HepG2 (cell line): ENCODE results near the gene TECRL. TPM values are rescaled to one million over a fixed set of nuclear protein-coding genes. Genes with fewer than 3 reads are reported as not detected.

Experiments used
- ATAC-seq: fragments of 200-7000 bp; cut with Tn5 transposase; 3 replicates; pipeline ENCODE4 v1.9.1; 2020; ENCODE audit warnings: mild to moderate bottlenecking, moderate library complexity
- BruUV-seq: library from RNA; stranded (reverse); fragments of 400-500 nt; replicated peaks from 2 replicates; lab custom pipeline; 2021; lab: Mats Ljungman, UMichigan
- CTCF ChIA-PET: fragments of 300-600 bp; formaldehyde crosslinking; extraction: SDS; loops from one replicate; lab custom pipeline; 2021; ENCODE audit warnings: low total read pairs, inconsistent platforms, low intra/inter-chr PET ratio; lab: Yijun Ruan, JAX
- POLR2A ChIA-PET: fragments of 350-600 bp; sonication (Branson Sonifier 250); formaldehyde crosslinking; loops from one replicate; lab custom pipeline; 2020; ENCODE audit warnings: antibody characterized with exemption, inconsistent platforms; lab: Yijun Ruan, JAX
- DNase-seq: peaks from one replicate; pipeline ENCODE4 v3.0.0-alpha.2; 2015; ENCODE audit warnings: low spot score
- FAIRE-seq: peaks from 3 replicates; lab custom pipeline; 2011; peaks lifted over from hg19 to GRCh38; lab: Jason Lieb, UNC
- H2AFZ ChIP-seq: one replicate; pipeline ENCODE4 v1.6.1; 2011; ENCODE audit warnings: low read length, inconsistent platforms
- H3K27ac ChIP-seq: fragments of 300-600 bp; 3 replicates; pipeline ENCODE4 v1.8.0; 2011; ENCODE audit warnings: mixed run types, mild to moderate bottlenecking, mixed read lengths, low read length, inconsistent platforms; ENCODE audit not compliant: insufficient read depth; ENCODE audit errors: extremely low read length
- H3K27me3 ChIP-seq, 2 experiments: fragments of 200-600 bp in 1 of 2; 2 replicates in 1 of 2; 3 replicates in 1 of 2; pipeline versions ENCODE4 v1.6.0 to v1.8.0; 2011; ENCODE audit warnings: low read length in 2 of 2, mild to moderate bottlenecking in 2 of 2, moderate library complexity in 2 of 2, inconsistent platforms in 1 of 2; ENCODE audit not compliant: insufficient read depth in 2 of 2, control insufficient read depth in 1 of 2
- H3K36me3 ChIP-seq, 2 experiments: fragments of 200-600 bp in 1 of 2; replicated peaks in 1 of 2; 2 replicates in 1 of 2; 3 replicates in 1 of 2; pipeline versions ENCODE4 v1.5.1 to v1.8.0; 2011; ENCODE audit warnings: low read length in 2 of 2, inconsistent platforms in 1 of 2; ENCODE audit not compliant: insufficient read depth in 2 of 2, control insufficient read depth in 1 of 2
- H3K4me1 ChIP-seq: 2 replicates; pipeline ENCODE4 v1.5.1; 2012; ENCODE audit warnings: low read length, inconsistent platforms; ENCODE audit not compliant: insufficient read depth
- H3K4me2 ChIP-seq: 2 replicates; pipeline ENCODE4 v1.6.0; 2011; ENCODE audit warnings: low read depth, low read length, inconsistent platforms
- H3K4me3 ChIP-seq, 3 experiments: fragments of 200-600 bp in 1 of 3; sonication (generic), shearing (Covaris generic) in 1 of 3; replicated peaks in 1 of 3; 2 replicates each; pipeline ENCODE4 v1.5.1; 2011 to 2016; ENCODE audit warnings: low read length in 3 of 3, inconsistent platforms in 2 of 3, low read depth in 2 of 3, mild to moderate bottlenecking in 2 of 3, control low read depth in 1 of 3, mixed read lengths in 1 of 3; ENCODE audit not compliant: insufficient read depth in 1 of 3
- H3K79me2 ChIP-seq: one replicate; pipeline ENCODE4 v1.6.1; 2011; ENCODE audit warnings: low read length, inconsistent platforms; ENCODE audit not compliant: insufficient read depth
- H3K9ac ChIP-seq: 2 replicates; pipeline ENCODE4 v1.6.0; 2011; ENCODE audit warnings: mild to moderate bottlenecking, low read depth, low read length, inconsistent platforms; ENCODE audit not compliant: insufficient read depth
- H3K9me3 ChIP-seq: 2 replicates; pipeline ENCODE4 v1.5.1; 2012; ENCODE audit warnings: mild to moderate bottlenecking, low read length
- H4K20me1 ChIP-seq: 2 replicates; pipeline ENCODE4 v1.6.0; 2011; ENCODE audit warnings: inconsistent platforms, mild to moderate bottlenecking, low read length, moderate library complexity; ENCODE audit not compliant: insufficient read depth
- ASH2L ChIP-seq: fragments of 300-600, 200-600 bp; sonication (generic); IDR thresholded peaks from 2 replicates; pipeline ENCODE4 v1.7.0; 2017; ENCODE audit warnings: low read depth, mild to moderate bottlenecking, moderate library complexity, mixed read lengths, low read length; ENCODE audit not compliant: insufficient read length
- HMGA1 ChIP-seq: sonication (generic); formaldehyde crosslinking; conservative IDR thresholded peaks from 2 replicates; pipeline ENCODE4 v1.4.0; 2020; ENCODE audit warnings: missing genetic modification reagents
- KLF6 ChIP-seq: IDR thresholded peaks from 2 replicates; pipeline ENCODE4 v1.8.0; 2016; ENCODE audit warnings: missing biosample characterization, missing genetic modification reagents
- ZNF451 ChIP-seq: sonication (generic); formaldehyde crosslinking; IDR thresholded peaks from 2 replicates; pipeline ENCODE4 v1.5.0; 2020; ENCODE audit warnings: mild to moderate bottlenecking, missing genetic modification reagents
- ZNF740 ChIP-seq: sonication (generic); formaldehyde crosslinking; IDR thresholded peaks from 2 replicates; pipeline ENCODE4 v1.4.0; 2020; ENCODE audit warnings: missing genetic modification reagents
- ZNF777 ChIP-seq: sonication (generic); formaldehyde crosslinking; IDR thresholded peaks from 2 replicates; pipeline ENCODE4 v1.4.0; 2020; ENCODE audit warnings: missing genetic modification reagents
- WGBS: methylation state at CpG from one replicate; pipeline ENCODE4 v1.1.6; 2017; ENCODE audit warnings: low lambda C conversion rate; 5-methylcytosine and 5-hydroxymethylcytosine counted together
- in situ Hi-C: cut with HindIII; loops from 2 replicates; pipeline ENCODE4 v1.10.0; 2017; ENCODE audit warnings: low pct_unique_long_range_greater_than_20kb; ENCODE audit not compliant: extremely low pct_ligation_motif_present
- intact Hi-C: fragments of 100-400 bp; cut with micrococcal nuclease; formaldehyde crosslinking; loops from one replicate; pipeline ENCODE4 v1.10.0; 2022; ENCODE audit not compliant: unreplicated experiment
- polyA plus RNA-seq, 8 experiments: library from polyadenylated mRNA; depleted of rRNA in 3 of 8; stranded (reverse) in 7 of 8; unstranded in 1 of 8; fragments of >200 nt; fragmentation: Illumina TruSeq in 4 of 8; extraction: Trizol in 4 of 8; gene quantifications; 2 replicates each; pipeline versions ENCODE4 v1.2.1 to v1.2.3, GENCODE V29; 2011 to 2016; ENCODE audit warnings: low read depth in 4 of 8, missing spikeins in 1 of 8, mixed read lengths in 1 of 8; ENCODE audit not compliant: insufficient read depth in 1 of 8
- total RNA-seq, 5 experiments: library from RNA; depleted of rRNA; stranded (reverse); fragments of >200 nt; fragmentation: Illumina TruSeq; extraction: Trizol; gene quantifications; 2 replicates each; pipeline ENCODE4 v1.2.3, GENCODE V29; 2016; ENCODE audit warnings: low read depth in 1 of 5
- TF ChIP-seq, protein P1 (sequence below): IDR thresholded peaks from 2 replicates; pipeline ENCODE4 v1.6.1; 2016; ENCODE audit warnings: mild to moderate bottlenecking

Gene TECRL
- total and polyA plus RNA-seq, 2 of the 13 experiments (the other 11 are each of a cell fraction or from before 2014, with no cell fraction given) = not detected

DNA sequence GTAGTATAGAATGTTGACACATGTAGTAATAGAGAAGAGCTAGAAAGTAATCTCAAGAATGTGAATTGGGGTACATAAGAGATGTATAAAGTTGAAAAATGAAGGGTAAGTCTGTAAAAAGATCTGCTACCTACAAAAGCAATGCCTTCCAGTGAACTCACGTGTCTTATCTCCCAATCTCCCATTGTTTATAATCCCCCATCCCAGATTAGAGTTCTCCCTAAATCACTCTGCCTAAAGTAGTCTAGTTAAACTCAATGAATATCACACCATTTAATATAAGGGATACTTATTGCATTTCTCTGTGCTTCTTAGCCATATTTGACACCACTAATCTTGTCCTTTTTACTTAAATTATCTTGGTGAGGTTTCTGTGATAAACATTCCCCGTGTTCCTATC lies 6.6 kb downstream of the TECRL start:
- no peak for TF ChIP-seq ZNF451 (CRISPR knock-in tag)
- TF ChIP-seq HMGA1 (CRISPR knock-in tag) = no peak
- no peak for TF ChIP-seq ZNF740 (CRISPR knock-in tag)
- TF ChIP-seq, protein P1, sequence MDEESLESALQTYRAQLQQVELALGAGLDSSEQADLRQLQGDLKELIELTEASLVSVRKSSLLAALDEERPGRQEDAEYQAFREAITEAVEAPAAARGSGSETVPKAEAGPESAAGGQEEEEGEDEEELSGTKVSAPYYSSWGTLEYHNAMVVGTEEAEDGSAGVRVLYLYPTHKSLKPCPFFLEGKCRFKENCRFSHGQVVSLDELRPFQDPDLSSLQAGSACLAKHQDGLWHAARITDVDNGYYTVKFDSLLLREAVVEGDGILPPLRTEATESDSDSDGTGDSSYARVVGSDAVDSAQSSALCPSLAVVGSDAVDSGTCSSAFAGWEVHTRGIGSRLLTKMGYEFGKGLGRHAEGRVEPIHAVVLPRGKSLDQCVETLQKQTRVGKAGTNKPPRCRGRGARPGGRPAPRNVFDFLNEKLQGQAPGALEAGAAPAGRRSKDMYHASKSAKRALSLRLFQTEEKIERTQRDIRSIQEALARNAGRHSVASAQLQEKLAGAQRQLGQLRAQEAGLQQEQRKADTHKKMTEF (CRISPR knock-in tag) = no peak
- no peak for TF ChIP-seq ASH2L
- TF ChIP-seq ZNF777 = no peak
- no peak for TF ChIP-seq KLF6
- CTCF ChIA-PET = no interaction called here
- H3K27ac ChIP-seq = no peak overlapping the region
- no peak for DNase-seq
- no peaks in the 10 kb centered on the region for H3K9me3 ChIP-seq
- H4K20me1 ChIP-seq = no peaks in the 10 kb centered on the region
- ATAC-seq = no peak
- H3K4me3 ChIP-seq = no peak overlapping the region
- intact Hi-C loops (no loop called here), in situ Hi-C loops (no loop called here)
- WGBS = 1% methylated on average over 2 of the region's 2 CpGs
- POLR2A ChIA-PET = no interaction called here
- no TSS peak for BruUV-seq
- H3K9ac ChIP-seq = no peak overlapping the region
- H3K27me3 ChIP-seq = no peaks in the 10 kb centered on the region
- no peaks in the 10 kb centered on the region for H3K79me2 ChIP-seq
- H3K4me1 ChIP-seq = no peaks in the 10 kb centered on the region
- no peak overlapping the region for H2AFZ ChIP-seq
- no peak overlapping the region for H3K4me2 ChIP-seq
- H3K36me3 ChIP-seq = no peaks in the 10 kb centered on the region
- FAIRE-seq = no peak
